HG02852 (cell line): Measurements from ENCODE around the gene TLN1.

ENCODE experiments used
- ATAC-seq: cut with Tn5 transposase; IDR thresholded peaks from one replicate; pipeline ENCODE4 v1.9.1; 2021; ENCODE audit warnings: mild to moderate bottlenecking, moderate library complexity; ENCODE audit not compliant: unreplicated experiment

The TLN1 gene

DNA sequence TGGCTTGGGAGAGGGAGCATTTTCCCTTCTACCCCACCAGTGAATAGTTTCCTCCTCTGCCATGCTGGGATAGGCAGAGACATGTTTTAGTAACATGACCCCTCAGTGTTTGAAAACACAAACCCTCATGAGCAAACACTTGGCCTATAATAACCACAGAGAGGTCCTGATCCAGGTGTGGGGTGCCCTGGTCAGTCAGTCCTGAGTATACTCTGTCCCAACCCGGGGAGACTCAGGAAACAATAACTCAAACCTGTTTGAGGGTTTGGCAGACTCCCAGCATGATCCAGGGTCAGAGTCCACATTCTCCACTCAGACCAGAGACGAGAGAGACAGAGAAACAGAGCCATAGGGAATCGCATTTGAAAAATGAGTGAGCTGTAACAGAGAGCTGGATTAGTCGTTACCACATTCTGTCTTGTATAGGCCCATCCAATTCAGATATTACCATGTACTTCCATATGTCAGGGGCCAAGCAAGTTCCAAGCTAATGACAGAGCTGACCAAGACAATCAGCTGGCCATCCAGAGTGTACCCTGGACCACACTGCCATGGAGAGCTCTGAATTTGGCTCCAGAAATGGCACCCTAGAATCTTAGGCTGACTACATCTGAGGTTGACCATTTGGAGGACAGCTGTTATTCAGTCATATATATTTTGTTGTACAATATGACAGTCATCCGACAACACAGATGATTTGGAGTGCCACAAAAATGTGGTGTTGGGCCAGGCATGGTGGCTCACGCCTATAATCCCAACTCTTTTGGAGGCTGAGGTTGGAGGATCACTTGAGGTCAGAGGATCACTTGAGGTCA, 62.5 kb downstream of the TLN1 start:
- no peak for ATAC-seq

DNA sequence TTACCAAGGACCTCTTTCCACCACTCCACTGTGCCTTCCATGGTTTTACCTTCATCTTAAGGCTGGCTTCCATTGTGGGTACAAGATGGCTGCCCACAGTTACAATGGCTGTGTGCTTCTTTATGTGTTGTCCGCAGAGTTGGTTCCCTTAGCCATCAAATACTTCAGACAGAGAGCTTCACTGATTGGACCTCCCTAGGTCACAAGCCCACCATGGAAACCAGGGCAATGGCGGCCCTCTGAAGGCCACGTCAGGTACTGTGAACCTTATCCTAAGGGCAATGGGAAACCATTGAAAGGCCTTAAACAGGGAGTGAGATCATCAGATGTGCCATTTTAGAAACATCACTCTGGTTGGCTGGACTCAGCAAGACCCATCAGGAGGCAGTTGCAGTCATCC, 64.1 kb downstream of the TLN1 start:
- no peak for ATAC-seq

DNA sequence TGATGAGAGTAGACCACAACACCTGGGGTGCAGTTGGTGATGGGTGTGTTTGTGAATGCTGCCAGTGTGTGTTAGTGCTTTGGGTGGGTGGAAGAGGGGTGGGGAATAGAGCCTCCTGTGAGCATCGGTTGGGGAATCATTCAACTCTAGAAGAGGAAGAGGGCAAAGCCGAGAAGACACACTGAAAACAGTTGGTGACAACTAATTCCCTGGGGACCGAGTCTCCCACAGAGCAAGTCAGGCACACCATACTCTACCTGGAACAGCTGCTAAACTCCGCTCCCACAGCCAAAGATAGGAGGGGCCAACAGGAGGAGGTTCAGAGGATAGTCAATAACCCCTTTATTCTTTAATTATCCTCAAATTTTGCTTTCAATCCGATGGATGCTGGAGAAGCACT, 65.4 kb downstream of the TLN1 start:
- no peak for ATAC-seq

DNA sequence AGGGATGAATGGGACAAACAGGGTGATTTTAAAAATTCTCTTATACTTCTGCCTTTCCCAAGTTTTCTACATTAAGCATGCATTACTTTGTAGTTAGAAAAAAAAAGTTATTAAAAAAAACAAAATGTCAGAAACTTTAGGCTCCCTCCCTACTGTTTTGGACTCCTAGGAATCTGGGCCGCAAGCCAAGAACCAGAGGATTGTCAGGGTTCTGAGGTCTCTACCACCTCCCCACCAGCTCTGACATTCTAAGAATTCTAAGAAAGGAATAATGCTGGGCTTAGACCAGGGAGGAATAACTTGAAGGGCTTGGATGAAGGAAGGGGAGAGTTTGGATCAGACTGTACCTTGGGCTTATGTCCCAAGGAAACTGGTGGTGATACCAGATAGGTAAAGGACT, 66.0 kb downstream of the TLN1 start:
- ATAC-seq, result no peak

DNA sequence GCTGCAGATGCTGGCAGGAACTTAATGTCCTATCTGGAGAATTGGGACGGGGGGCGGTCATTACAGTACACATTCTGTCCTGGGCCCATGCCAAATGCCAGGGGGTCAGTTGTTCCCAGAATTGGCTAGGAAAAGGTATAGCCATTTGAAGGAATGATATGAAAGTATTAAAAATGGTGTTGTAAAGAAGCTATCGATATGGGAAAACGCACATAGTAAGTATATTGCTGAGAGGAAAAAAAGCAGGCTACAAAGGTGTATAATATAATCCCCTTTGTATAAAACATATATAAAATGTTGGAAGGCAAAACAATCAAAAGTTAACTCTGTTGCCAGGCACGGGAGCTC, 66.5 kb downstream of the TLN1 start:
- no peak for ATAC-seq

DNA sequence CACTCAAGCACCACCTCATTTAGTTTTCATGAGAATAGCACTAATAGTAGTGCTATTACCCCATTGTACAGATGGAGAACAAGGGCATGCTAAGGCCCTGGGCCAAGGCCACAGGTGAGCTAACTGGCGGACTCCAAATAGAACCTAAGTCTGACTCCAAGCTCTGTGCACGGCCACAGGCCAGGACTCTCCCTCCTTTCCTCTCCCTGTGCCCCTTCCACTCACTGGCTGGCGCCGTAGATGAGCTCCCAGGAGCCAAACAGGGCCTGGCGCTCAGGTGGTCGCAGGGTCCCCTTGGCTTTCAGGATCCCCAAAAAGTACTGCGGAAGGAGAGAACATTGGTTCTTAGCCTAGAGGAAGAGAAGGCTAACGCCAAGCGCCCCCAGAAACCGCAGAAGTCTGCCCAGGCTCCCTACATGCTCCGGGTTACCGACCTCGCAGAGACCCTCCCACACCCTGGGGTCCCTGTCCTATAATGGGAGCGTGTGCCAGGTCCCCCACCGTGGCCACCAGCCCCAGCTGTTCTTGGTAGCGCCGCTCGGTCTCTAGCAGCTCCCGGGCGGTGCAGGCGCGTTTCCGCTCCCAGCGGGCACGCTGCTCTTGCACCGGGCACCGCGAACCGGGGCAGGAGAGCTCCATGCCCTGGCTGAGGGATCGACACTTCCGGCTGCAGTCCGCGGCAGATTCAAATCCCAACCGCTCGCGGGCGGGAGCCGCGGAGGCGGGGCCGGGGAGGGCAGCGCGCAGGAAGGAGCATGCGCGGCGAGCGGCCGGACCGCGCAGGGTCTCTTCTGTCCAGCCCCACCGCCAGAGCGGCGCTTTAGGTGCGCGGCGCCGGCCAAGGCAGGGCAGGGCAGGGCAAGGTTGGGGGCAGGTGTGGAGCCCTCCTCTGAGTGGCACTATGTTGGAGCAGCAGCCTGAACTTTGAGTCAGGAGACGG, 67.2 kb downstream of the TLN1 start, which contains the start of gene ARHGEF39:
ARHGEF39 (minus strand) TSS at position 665 of the 940 bp plus-strand sequence; CDS start at position 639, 26 bp downstream.
- ATAC-seq, result peak; percentile 81

DNA sequence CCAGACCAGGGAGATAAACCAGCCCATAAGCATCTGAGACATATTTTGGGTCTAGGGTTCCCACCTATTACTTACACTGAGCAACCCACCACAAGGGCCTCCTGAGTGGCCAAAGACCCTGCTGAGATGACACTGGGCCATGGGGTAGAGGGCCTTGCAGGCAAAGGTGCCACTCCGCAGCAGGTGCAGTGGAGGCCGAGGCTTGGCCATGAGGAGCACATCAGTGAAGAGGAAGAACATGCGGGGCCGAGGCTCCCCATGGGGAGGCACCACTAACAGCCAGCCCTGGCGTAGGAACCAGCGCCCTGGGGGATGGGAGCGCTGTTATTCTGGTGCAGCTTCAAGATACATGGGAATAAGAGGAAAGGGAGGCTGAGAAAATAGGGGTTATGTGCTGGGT, 69.6 kb downstream of the TLN1 start:
- ATAC-seq, result no peak

DNA sequence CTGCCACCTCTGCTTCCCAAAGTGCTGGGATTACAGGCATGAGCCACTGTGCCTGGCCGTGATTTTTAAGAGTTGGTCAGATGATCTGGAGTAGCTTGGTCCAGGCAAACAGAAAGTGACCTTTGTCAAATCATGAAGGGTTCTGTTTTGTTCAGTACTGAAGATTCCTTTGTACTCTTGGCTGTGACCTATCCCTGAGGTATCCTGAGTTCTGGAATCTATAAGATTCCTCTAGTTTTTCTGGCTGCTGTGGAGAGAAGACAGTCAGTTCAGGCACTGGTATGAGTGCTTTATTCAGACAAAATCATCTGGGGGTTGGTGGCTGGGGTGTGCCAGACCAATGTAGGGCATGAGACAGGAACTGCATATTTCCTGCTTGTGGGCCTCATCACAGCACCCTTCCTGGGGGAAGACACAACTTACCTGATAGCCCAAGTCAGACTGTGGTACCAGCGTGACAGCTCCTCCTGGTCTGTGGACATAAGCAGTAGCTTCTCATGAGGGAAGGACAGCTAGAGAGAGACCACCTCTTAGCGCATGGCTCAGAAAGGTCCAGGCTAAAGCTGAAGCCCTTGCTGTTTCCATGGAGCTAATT, 70.1 kb downstream of the TLN1 start:
- no peak for ATAC-seq

DNA sequence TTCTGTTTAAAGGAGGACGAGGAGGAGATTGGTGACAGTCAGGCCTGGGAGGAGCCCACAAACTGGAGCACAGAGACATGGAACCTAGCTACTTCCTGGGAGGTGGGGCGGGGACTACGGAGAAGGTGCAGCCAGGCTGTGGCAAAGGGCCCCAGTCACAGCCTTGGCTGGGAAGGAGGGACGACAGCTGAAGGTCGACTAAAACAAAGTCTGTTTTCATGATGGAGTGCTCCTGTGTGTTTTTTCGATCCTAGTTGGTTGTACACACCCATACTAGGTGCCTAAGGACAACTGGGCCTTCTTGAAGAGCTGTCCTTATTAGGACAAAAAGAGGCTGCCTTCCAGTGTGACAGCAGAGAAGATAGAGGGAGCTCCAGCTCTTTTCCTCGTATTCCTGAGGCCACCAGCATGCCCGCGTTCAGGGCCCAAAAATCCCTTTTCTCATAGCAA, 71.0 kb downstream of the TLN1 start:
- ATAC-seq, result no peak

DNA sequence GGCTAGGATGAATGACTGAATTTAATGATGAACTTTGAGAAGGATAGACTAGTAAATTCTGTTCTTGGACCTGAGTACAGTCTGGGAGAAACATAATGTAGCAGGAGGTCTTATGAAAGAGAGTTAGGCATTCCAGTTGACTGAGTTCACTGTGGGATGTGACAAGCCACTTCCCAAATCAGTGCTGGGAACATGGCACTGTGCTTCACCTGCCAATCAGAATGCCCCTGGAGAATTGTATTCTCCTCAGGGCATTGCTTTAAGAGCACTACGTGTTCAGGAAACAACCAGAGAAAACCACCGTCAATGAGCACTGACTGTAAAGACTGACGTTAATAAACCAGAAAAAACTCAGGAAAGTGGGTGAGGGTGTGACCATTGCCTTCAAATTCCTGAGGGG, 72.7 kb downstream of the TLN1 start:
- no peak for ATAC-seq

DNA sequence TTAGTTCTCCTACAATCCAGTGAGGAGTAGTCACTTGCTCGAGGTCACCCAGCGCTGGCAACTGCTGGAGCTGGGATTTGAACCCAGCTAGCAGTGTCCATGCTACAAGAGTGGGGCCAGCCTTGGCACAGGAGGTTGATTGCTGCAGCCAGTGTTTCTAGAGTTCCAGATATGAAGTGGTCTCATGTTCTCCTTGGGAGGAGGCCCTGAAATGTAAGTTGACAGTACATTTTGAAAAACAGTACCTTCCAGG, 73.1 kb downstream of the TLN1 start:
- peak; percentile 4 for ATAC-seq

DNA sequence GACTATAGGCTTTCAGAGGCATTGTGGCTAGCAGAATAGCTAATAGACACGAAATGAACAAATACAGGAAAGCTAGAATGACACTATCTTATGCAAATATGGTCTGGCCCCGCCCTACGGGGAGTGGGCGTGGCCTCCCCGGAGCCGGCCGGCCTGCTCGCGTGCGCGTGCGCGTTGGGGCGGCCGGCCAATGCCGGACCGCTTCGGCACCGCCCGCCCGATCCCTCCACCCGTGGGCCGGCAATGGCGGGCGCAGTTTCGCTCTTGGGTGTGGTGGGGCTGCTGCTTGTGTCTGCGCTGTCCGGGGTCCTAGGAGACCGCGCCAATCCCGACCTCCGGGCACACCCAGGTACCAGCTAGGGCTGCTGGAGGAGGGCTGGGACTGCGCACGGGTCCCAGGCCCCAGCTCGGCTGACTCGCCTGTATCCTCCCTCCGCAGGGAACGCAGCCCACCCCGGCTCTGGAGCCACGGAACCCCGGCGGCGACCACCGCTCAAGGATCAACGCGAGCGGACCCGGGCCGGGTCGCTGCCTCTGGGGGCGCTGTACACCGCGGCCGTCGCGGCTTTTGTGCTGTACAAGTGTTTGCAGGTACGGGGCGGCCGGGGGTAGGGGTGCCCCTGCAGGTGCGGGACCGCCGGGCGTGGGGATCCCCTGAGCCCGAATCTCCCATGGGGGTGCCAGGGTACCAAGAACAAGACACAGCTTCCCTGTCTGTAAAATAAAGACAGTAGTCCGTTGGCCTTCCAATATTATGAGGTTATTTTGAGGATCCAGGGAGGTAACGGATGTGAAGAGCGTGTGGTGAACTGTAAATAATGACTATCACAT, 73.6 kb downstream of the TLN1 start, which contains the start of gene CCDC107:
CCDC107 (plus strand) TSS at position 156 of the 831 bp plus-strand sequence; CDS start at position 244, 88 bp downstream.
- peak; percentile 67 for ATAC-seq

DNA sequence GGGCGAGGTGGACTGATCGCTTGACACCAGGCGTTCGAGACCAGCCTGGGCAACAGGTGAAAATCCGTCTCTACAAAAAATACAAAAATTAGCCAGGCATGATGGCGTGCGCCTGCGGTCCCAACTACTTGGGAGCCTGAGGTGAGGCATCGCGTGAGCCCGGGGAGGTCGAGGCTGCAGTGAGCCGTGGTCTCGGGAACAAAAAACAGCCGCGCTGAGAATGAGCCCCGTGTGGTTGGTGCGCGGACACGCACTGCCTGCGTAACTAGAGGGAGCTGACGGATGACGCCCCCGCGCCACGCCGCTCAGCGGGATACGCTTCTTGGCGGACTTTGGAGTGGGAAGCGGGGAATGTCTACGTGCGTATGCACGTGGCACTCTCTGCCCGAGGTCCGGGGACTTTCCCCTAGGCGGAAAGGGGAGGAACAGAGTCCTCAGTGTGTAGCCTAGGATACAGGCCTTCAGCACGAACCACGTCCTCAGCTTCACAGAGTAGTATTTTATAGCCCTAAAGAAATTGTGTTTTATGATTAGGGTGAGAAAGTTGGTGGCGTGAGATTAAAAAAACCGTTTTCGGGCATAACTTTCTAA, 74.4 kb downstream of the TLN1 start, which contains the start of gene RMRP:
RMRP (minus strand) TSS at position 474 of the 591 bp plus-strand sequence.
- ATAC-seq, result peak; percentile 84

DNA sequence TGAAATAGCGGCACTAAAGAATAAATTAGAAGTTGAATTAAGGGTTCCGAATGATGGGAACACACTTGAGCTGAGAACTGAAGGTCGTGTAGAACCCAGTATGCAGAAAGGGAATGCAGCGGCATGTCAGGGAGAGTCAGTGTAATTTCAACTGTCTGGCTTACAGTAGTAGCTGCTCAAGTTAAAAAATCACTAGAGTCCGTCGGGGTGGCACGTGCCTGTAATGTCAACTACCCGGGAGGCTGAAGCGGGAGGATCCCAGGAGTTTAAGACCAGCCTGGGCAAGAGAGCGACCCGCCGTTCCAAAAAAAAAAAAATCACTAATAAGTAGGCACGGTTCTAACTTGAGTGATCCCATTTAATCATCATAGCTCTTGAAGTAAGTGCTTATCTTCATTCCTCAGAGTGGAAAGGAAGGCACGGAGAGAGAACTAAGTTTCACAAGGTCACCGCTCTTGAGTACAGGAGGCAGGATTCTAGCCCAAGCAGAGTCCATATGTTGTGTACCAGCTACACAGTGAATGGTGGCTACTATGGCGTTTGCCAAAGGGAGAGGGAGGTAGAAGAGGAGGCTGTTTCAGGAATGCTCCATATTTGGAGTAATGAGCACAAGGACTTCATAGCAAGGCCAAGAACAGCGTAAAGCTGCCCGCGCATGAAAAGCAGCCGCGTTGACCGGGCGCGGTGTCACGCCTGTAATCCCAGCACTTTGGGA, 75.0 kb downstream of the TLN1 start:
- no peak for ATAC-seq

DNA sequence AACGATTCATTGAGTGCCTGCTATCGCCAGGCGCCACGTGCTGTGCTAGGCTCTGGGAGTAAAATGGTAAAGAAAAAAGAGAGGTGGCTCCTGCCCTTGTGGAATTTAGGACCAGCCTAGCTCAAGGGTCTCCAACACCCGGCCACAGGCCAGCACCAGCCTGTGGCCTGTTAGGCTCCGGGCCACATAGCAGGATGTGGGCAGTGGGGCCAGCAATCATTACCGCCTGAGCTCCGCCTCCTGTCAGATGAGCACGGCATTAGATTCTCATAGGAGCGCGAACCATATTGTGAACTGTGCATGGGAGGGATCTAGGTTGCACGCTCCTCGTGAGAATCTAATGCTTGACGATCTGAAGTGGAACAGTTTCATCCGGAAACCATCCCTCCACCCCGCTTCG, 75.6 kb downstream of the TLN1 start:
- ATAC-seq, result no peak

DNA sequence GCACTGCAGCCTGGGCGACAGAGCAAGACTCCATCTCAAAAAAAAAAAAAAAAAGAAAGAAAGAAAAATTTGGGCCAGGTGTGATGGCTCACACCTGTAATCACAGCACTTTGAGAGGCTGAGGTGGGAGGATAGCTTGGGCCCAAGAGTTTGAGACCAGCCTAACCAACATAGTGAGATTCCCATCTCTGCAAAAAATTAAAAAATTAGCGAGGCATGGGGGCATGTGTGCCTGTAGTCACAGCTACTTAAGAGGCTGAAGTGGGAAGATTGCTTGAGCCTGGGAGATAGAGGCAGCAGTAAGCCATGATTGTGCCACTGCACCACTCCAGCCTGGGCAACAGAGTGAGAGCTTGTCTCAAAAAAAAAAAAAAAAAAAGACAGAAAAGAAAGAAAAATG, 78.4 kb downstream of the TLN1 start:
- no peak for ATAC-seq

DNA sequence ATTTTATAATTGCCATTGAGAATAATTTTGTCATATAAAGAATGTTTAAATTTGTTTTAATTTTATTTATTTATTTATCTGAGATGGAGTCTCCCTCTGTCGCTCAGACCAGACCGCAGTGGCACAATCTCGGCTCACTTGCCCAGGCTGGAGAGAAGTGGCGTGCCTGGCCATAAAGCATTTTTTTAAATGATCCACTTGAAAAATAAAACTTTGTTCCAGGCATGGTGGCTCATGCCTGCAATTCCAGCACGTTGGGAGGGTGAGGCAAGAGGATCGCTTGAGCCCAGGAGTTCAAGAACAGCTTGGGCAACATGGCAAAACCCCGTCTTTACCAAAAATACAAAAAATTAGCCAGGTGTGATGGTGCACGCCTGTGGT, 79.2 kb downstream of the TLN1 start:
- no peak for ATAC-seq

DNA sequence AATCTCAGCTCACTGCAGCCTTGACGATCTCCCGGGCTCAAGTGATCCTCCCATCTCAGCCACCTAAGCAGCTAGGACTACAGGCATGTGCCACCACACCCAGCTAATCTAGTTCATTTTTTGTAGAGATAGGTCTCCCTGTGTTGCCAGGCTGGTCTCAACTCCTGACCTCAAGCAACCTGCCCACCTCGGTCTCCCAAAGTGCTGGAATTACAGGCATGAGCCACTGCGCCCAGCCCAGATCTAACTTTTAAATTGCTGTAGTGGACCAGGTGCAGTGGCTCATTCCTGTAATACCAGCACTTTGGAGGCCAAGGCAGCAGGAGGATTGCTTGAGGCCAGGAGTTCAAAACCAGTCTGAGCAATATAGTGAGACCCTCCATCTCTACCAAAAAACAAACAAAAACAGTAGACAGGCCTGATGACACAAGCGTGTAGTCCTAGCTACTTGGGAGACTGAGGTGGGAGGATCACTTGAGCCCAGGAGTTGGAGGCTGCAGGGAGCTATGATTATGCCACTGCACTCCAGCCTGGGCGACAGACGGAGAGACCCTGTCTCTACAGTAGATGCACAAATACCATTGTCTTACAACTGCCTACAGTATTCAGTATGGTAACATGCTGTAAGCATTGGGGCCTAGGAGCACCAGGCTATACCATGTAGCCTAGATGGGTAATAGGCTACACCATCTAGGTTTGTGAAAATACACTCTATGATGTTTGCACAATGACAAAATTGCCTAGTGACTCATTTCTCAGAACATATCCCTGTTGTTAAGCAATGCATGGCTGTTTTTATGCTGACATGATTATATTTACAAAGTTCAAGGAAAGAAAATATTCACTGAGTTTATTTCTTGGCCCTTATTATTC, 79.8 kb downstream of the TLN1 start:
- no peak for ATAC-seq
